AG04449 (cell line): Measurements from ENCODE around the gene OR5K2.

Experiments
- CTCF ChIA-PET: fragments of 350-600 bp; formaldehyde crosslinking; extraction: SDS; loops from one replicate; lab custom pipeline; 2021; ENCODE audit warnings: antibody characterized with exemption; lab: Yijun Ruan, JAX
- POLR2A ChIA-PET: fragments of 400-600, 350-600 bp; formaldehyde crosslinking; extraction: SDS; loops from one replicate; lab custom pipeline; 2020; ENCODE audit warnings: antibody characterized with exemption, inconsistent platforms; lab: Yijun Ruan, JAX
- DNase-seq: peaks from one replicate; pipeline ENCODE4 v3.0.0-alpha.2; 2010; ENCODE audit warnings: low read depth, low spot score
- H3K4me3 ChIP-seq: 2 replicates; pipeline ENCODE4 v1.5.1; 2011; ENCODE audit warnings: low read depth, mild to moderate bottlenecking, control low read depth, low read length
- TF ChIP-seq, protein P1 (sequence below): IDR thresholded peaks from one replicate; pipeline ENCODE4 v1.5.1; 2011; ENCODE audit warnings: mild to moderate bottlenecking, moderate library complexity, low read length, control low read depth, inconsistent platforms; ENCODE audit not compliant: insufficient read depth; ENCODE audit errors: missing control alignments

OR5K2 gene

DNA sequence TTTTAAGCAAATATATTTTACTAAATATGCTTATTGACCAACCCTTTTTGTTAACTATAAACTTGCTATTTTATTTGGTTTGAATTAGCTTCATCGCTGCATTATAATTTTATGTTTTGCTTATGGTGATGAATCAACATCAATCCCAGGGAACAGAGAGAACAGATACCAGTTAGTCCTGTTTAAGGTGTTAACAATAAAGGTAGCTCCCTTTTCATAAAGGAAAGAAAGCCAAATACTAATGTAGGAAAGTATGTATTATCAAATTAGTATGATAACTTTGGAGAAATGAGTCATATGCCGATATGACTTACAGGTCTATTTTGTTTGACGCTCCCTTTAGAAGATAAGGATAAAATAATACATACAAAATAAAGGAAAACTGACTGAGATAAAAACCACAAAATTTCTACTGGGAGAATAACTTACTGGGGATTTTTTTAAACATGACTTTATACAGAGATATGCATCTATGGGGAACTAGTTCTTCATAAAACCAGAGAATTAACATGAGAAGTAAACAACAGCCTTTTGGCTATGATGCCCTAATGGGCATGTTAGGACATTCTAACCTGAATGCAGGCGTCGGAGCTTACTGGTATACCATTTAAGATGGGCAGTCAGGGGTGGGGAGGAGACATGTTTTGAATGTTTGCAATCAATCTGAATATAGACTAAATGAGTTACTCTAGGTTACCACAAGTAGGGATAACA, 4.5 kb downstream of the OR5K2 start:
- ChIA-PET CTCF (no interaction called here), POLR2A (no interaction called here)
- TF ChIP-seq, protein P1, sequence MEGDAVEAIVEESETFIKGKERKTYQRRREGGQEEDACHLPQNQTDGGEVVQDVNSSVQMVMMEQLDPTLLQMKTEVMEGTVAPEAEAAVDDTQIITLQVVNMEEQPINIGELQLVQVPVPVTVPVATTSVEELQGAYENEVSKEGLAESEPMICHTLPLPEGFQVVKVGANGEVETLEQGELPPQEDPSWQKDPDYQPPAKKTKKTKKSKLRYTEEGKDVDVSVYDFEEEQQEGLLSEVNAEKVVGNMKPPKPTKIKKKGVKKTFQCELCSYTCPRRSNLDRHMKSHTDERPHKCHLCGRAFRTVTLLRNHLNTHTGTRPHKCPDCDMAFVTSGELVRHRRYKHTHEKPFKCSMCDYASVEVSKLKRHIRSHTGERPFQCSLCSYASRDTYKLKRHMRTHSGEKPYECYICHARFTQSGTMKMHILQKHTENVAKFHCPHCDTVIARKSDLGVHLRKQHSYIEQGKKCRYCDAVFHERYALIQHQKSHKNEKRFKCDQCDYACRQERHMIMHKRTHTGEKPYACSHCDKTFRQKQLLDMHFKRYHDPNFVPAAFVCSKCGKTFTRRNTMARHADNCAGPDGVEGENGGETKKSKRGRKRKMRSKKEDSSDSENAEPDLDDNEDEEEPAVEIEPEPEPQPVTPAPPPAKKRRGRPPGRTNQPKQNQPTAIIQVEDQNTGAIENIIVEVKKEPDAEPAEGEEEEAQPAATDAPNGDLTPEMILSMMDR, result no peak

DNA sequence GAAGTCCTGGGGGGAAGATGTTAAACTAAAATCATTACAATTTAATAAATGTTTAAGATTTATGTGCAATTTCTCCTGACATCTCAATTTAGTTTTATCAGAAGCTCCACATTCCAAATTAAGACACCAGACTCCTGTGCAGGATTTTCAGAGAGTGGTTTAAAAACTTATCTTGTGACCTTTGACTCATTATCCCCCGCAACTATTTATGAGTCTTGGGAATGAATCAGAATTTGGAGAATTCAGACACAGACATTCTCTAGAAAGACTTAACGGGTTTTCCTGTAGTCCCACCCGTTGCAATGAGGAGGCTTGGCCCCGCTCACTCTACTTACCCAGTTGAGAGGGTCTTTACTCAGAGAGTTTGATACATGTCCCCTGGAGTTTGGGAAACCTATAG, 7.1 kb downstream of the OR5K2 start:
- no peak overlapping the region for H3K4me3 ChIP-seq
- TF ChIP-seq, protein P1, result no peak
- ChIA-PET POLR2A (no interaction called here), CTCF (no interaction called here)
- no peak for DNase-seq

More for the DNA sequence above, 4.5 kb downstream of the OR5K2 start:
- H3K4me3 ChIP-seq, result no peak overlapping the region
- no peak for DNase-seq

DNA sequence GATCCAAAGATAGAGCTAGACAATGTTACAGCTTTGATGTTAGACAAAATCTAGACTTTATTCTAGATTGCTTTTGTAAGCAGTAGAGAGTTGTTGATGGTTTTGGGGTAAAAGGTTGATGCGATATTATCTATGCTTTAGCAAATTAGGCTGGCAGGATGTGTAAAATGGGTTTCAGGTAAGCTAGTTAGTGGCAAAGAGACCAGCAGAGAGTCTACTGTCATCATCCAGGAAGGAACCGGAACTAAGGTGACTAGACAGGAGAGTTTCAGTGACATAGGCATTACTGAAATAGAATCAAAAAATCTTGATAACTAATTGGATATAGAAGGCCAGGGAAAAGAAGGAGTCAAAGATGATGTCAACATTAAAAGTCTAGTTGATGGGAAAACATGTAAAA, 11.1 kb downstream of the OR5K2 start:
- ChIA-PET POLR2A (no interaction called here), CTCF (no interaction called here)
- no peak for DNase-seq
- no peak overlapping the region for H3K4me3 ChIP-seq
- TF ChIP-seq, protein P1, result no peak

DNA sequence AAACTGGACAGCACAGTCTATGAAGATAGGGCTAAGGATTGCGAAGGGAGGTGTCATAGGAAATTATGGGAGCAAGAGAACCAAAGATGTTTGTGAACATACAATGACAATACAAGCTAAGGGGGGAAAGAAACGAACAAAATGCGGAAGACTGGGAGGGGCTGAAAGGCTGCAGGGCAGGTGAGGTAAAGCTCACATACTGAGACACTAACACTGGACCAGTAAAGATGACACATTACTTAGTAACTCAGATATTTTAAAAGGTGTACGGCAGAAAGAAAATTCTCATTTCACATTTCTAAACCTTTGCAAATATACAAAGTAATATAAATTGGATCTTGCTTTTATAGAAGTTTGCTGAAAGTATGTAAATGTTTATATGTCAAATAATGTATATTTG, 15.1 kb downstream of the OR5K2 start:
- ChIA-PET CTCF (no interaction called here), POLR2A (no interaction called here)
- no peak for DNase-seq
- no peak overlapping the region for H3K4me3 ChIP-seq
- TF ChIP-seq, protein P1, result no peak

DNA sequence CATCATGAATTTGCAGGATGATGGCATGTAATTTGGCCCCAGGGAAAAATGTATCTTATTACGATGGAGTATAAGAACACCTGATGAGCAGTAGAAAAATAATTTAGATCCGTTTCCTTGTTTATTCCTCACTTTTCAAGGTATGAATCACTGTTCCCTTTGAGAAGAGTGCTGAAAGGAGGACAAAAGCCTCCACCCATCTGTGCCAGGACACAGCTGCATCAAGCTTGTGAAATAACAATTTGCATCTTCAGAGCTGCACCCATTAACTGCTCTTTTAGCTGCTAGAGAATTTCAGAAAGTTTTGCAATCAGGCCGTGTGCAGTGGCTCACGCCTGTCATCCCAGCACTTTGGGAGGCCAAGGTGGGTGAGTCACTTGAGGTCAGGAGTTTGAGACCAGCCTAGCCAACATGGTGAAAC, 15.6 kb downstream of the OR5K2 start:
- TF ChIP-seq, protein P1, result no peak
- DNase-seq, result no peak
- POLR2A ChIA-PET, result no interaction called here

DNA sequence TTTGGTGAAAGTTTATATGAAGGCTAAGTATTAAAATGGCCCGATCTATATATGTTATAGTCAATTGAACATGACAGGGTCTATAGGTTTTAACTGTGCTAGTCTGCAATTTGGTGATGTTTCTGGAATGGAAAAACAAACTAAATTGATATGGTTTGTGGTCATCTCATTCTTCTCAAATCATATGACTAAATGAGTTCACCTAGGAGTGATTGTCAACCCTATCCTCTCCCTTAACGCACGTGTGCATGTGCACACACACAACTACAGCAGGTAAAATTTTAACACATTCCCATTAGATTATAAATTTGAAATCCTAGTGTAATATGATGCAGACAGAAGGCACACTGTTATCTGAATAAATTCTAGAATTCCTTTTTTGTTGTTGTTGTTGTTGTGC, 16.3 kb downstream of the OR5K2 start:
- TF ChIP-seq, protein P1, result no peak
- DNase-seq, result no peak
- ChIA-PET POLR2A (no interaction called here), CTCF (no interaction called here)
- H3K4me3 ChIP-seq, result no peak overlapping the region

More for the DNA sequence above, 15.6 kb downstream of the OR5K2 start:
- CTCF ChIA-PET, result no interaction called here
- H3K4me3 ChIP-seq, result no peak overlapping the region
